Measurements from ENCODE around the gene PTPRM. TPM values are rescaled to one million over a fixed set of nuclear protein-coding genes. Genes with fewer than 3 reads are reported as not detected.

PTPRM gene
- total and polyA plus RNA-seq, 2 donors, result 37.3 to 55.6 TPM

DNA sequence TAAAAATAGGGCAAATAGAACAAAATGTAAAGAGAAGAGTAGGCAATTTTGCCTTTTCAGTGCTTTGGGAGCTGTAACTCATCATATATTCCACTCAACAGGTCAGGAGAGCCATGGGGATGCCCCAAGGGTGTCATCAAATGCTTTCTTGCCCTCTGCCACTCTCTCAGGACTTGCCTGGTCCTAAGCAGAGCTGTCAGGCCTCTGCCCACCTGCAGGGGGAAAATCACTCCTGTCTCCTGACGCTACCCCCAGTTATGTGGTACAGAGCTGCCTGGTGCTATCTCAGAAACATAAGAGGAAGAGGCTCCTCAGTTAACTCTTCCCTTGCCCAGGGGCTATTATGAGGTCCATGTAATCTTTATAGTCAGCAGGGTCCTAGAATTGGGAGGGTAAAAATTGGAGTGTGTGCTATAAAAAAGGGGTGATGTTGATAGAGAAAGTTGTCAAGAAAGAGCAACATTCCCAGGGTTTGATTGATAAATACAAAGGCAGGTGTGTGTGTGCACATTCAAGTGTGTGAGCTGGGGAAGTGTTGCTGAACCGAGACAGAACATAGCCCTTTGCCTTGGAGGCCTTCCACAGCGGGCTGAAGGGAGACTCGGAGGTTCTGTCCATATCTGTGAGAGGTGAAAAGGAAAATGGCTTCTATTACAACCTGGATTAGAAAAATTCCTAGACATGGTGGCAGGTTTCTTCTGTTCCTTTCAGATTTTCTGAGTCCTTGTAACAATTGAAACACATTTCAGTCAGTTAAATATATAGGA is 25.4 kb downstream of the PTPRM start:
- H3K4me3 ChIP-seq (ENCODE audit: low read length in 2 of 2), result no peak overlapping the region
- H3K27ac ChIP-seq (ENCODE audit: low read depth in 1 of 2, low read length in 1 of 2), result no peak overlapping the region
- H3K4me1 ChIP-seq (ENCODE audit: control insufficient read depth in 2 of 2, insufficient read depth in 2 of 2, low read length in 2 of 2), result no peaks in the 10 kb centered on the region
- DNase-seq (ENCODE audit: low read depth in 6 of 9, low spot score in 9 of 9), result peak in 2 of 9 donors; percentile 28 to 33
- H3K27me3 ChIP-seq (ENCODE audit: control insufficient read depth in 2 of 2, insufficient read depth in 1 of 2, low read length in 1 of 2), result no peaks in the 10 kb centered on the region
- H3K9me3 ChIP-seq (ENCODE audit: control insufficient read depth in 2 of 2, insufficient read depth in 1 of 2, low read length in 1 of 2), result no peaks in the 10 kb centered on the region
- WGBS, result 70% methylated on average over 4 of the region's 4 CpGs
- no peaks in the 10 kb centered on the region for H3K36me3 ChIP-seq (ENCODE audit: control insufficient read depth in 2 of 2, insufficient read depth in 2 of 2, low read length in 1 of 2)

- H3K9me3 ChIP-seq (ENCODE audit: control insufficient read depth in 2 of 2, insufficient read depth in 1 of 2, low read length in 1 of 2), result no peaks in the 10 kb centered on the region
- WGBS, result 97% methylated on average over 5 of the region's 5 CpGs
- no peaks in the 10 kb centered on the region for H3K4me1 ChIP-seq (ENCODE audit: control insufficient read depth in 2 of 2, insufficient read depth in 2 of 2, low read length in 2 of 2)
- H3K27me3 ChIP-seq (ENCODE audit: control insufficient read depth in 2 of 2, insufficient read depth in 1 of 2, low read length in 1 of 2), result no peaks in the 10 kb centered on the region
- no peak for DNase-seq (ENCODE audit: low read depth in 6 of 9, low spot score in 9 of 9)
- no peaks in the 10 kb centered on the region for H3K36me3 ChIP-seq (ENCODE audit: control insufficient read depth in 2 of 2, insufficient read depth in 2 of 2, low read length in 1 of 2)
- H3K27ac ChIP-seq (ENCODE audit: low read depth in 1 of 2, low read length in 1 of 2), result no peak overlapping the region
- no peak overlapping the region for H3K4me3 ChIP-seq (ENCODE audit: low read length in 2 of 2)
Observed at GRCh38 chr18:7593218-7593819, 26.2 kb downstream of the PTPRM start.

DNA sequence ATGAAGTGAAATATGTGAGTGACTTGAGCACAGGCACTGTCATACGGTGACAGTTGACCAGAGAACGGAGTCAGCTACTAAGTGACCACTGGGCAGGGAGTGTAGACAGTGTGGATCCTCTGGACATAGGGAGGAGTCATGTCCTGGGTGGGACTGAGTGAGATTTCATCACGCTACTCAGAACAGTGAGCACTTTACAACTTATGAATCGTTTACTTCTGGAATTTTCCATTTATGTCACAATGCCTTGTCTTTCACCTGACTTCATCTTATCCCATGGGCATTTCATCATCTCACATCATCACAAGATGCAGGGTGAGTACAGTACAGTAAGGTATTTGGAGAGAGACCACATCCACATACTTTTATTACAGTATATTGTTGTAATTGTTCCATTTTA is 29.0 kb downstream of the PTPRM start:
- no peaks in the 10 kb centered on the region for H3K36me3 ChIP-seq (ENCODE audit: control insufficient read depth in 2 of 2, insufficient read depth in 2 of 2, low read length in 1 of 2)
- H3K9me3 ChIP-seq (ENCODE audit: control insufficient read depth in 2 of 2, insufficient read depth in 1 of 2, low read length in 1 of 2), result no peaks in the 10 kb centered on the region
- no peaks in the 10 kb centered on the region for H3K27me3 ChIP-seq (ENCODE audit: control insufficient read depth in 2 of 2, insufficient read depth in 1 of 2, low read length in 1 of 2)
- H3K4me1 ChIP-seq (ENCODE audit: control insufficient read depth in 2 of 2, insufficient read depth in 2 of 2, low read length in 2 of 2), result no peaks in the 10 kb centered on the region
- no peak for DNase-seq (ENCODE audit: low read depth in 6 of 9, low spot score in 9 of 9)
- no peak overlapping the region for H3K4me3 ChIP-seq (ENCODE audit: low read length in 2 of 2)
- no peak overlapping the region for H3K27ac ChIP-seq (ENCODE audit: low read depth in 1 of 2, low read length in 1 of 2)
- 96% methylated on average over 4 of the region's 4 CpGs for WGBS

- no peak overlapping the region for H3K27ac ChIP-seq (ENCODE audit: low read depth in 1 of 2, low read length in 1 of 2)
- no peaks in the 10 kb centered on the region for H3K9me3 ChIP-seq (ENCODE audit: control insufficient read depth in 2 of 2, insufficient read depth in 1 of 2, low read length in 1 of 2)
- no peak overlapping the region for H3K4me3 ChIP-seq (ENCODE audit: low read length in 2 of 2)
- DNase-seq (ENCODE audit: low read depth in 6 of 9, low spot score in 9 of 9), result no peak
- H3K27me3 ChIP-seq (ENCODE audit: control insufficient read depth in 2 of 2, insufficient read depth in 1 of 2, low read length in 1 of 2), result no peaks in the 10 kb centered on the region
- no peaks in the 10 kb centered on the region for H3K4me1 ChIP-seq (ENCODE audit: control insufficient read depth in 2 of 2, insufficient read depth in 2 of 2, low read length in 2 of 2)
- WGBS, result 99% methylated on average over 3 of the region's 3 CpGs
- no peaks in the 10 kb centered on the region for H3K36me3 ChIP-seq (ENCODE audit: control insufficient read depth in 2 of 2, insufficient read depth in 2 of 2, low read length in 1 of 2)
Observed at GRCh38 chr18:7597500-7597899, 30.4 kb downstream of the PTPRM start.

GRCh38 chr18:7598167-7599047 is 31.3 kb downstream of the PTPRM start:
- H3K27me3 ChIP-seq (ENCODE audit: control insufficient read depth in 2 of 2, insufficient read depth in 1 of 2, low read length in 1 of 2), result no peaks in the 10 kb centered on the region
- no peaks in the 10 kb centered on the region for H3K9me3 ChIP-seq (ENCODE audit: control insufficient read depth in 2 of 2, insufficient read depth in 1 of 2, low read length in 1 of 2)
- WGBS, result 97% methylated on average over 7 of the region's 7 CpGs
- no peak overlapping the region for H3K4me3 ChIP-seq (ENCODE audit: low read length in 2 of 2)
- no peak for DNase-seq (ENCODE audit: low read depth in 6 of 9, low spot score in 9 of 9)
- H3K36me3 ChIP-seq (ENCODE audit: control insufficient read depth in 2 of 2, insufficient read depth in 2 of 2, low read length in 1 of 2), result no peaks in the 10 kb centered on the region
- no peaks in the 10 kb centered on the region for H3K4me1 ChIP-seq (ENCODE audit: control insufficient read depth in 2 of 2, insufficient read depth in 2 of 2, low read length in 2 of 2)
- H3K27ac ChIP-seq (ENCODE audit: low read depth in 1 of 2, low read length in 1 of 2), result no peak overlapping the region

DNA sequence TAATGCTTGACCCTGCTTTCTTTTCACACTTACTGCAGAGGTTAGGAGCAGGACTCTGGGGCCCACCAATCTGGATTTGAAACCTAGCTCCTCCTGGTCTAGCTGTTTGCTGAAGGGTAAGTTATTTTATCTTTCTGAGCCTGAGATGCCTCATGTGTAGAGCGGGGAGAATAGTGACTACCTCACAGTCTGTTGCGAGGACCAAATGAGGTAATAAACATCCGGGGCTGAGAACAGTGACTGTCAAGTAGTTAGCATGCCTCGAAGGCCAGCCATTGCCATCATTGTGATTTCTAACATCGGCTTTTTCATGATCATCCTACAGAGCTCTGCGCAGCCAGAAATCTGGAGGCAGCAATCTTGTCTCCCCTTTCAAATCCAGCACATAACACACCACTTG is 32.9 kb downstream of the PTPRM start:
- no peaks in the 10 kb centered on the region for H3K9me3 ChIP-seq (ENCODE audit: control insufficient read depth in 2 of 2, insufficient read depth in 1 of 2, low read length in 1 of 2)
- no peak for DNase-seq (ENCODE audit: low read depth in 6 of 9, low spot score in 9 of 9)
- H3K27me3 ChIP-seq (ENCODE audit: control insufficient read depth in 2 of 2, insufficient read depth in 1 of 2, low read length in 1 of 2), result no peaks in the 10 kb centered on the region
- WGBS, result 98% methylated on average over 6 of the region's 6 CpGs
- no peak overlapping the region for H3K27ac ChIP-seq (ENCODE audit: low read depth in 1 of 2, low read length in 1 of 2)
- no peaks in the 10 kb centered on the region for H3K36me3 ChIP-seq (ENCODE audit: control insufficient read depth in 2 of 2, insufficient read depth in 2 of 2, low read length in 1 of 2)
- H3K4me3 ChIP-seq (ENCODE audit: low read length in 2 of 2), result no peak overlapping the region
- no peaks in the 10 kb centered on the region for H3K4me1 ChIP-seq (ENCODE audit: control insufficient read depth in 2 of 2, insufficient read depth in 2 of 2, low read length in 2 of 2)

DNA sequence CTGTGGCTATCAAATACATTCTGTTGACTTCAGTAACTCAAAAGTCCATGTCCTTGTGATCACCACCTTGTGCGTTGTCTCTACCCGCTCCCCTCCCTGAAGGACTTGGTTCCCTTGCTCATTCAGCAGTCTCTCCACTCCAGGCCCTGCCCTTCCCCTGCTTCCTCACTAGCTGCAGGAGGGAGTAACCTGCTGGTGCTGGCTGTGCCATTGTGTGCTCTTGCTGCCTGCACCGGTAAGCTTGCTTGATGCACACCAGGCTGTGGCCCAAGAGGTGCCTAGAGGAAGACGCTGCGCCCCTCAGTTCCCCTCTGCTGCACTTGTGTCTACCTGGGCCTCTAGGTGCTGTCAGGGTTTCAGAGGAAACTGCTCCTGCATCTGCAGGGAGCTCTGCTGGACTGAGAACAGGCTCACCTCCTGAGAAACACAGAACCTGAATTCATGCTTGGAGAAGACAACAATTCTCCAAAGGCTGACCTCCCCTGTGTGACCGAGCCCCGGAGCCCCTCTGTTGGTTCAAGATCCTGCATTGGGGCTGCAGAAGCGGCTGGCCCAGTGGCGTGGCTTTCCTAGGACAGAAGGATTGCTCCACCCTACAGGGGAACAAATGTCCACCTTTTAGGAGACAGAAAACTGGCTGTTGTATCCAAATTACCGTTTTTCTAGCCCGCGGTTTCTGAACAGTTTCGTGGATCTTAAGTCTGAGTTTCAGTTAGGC is 33.6 kb downstream of the PTPRM start:
- Histone ChIP-seq H3K4me1 (ENCODE audit: control insufficient read depth in 2 of 2, insufficient read depth in 2 of 2, low read length in 2 of 2) (no peaks in the 10 kb centered on the region), H3K4me3 (ENCODE audit: low read length in 2 of 2) (no peak overlapping the region), H3K36me3 (ENCODE audit: control insufficient read depth in 2 of 2, insufficient read depth in 2 of 2, low read length in 1 of 2) (no peaks in the 10 kb centered on the region), H3K27me3 (ENCODE audit: control insufficient read depth in 2 of 2, insufficient read depth in 1 of 2, low read length in 1 of 2) (no peaks in the 10 kb centered on the region), H3K9me3 (ENCODE audit: control insufficient read depth in 2 of 2, insufficient read depth in 1 of 2, low read length in 1 of 2) (no peaks in the 10 kb centered on the region), H3K27ac (ENCODE audit: low read depth in 1 of 2, low read length in 1 of 2) (no peak overlapping the region)
- 95% methylated on average over 13 of the region's 13 CpGs for WGBS
- DNase-seq (ENCODE audit: low read depth in 6 of 9, low spot score in 9 of 9), result peak in 2 of 9 donors; percentile 1 to 8

DNA sequence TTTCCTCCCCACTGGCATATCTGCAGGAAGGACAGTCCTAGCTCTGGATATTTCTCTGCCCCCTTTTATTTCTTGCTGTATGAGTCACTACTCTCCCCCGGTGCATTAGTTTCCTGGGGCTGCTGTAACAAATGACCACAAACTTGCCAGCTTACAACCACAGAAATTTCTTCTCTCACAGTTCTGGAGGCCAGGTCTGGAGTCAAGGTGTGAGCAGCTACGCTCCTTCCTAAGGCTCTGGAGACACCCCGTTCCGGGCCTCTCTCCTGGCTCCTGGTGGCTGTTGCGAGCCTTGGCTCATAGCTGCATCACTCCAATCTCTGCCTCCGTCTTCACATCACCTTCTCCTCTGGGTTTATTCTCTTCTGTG is 34.1 kb downstream of the PTPRM start:
- no peaks in the 10 kb centered on the region for H3K27me3 ChIP-seq (ENCODE audit: control insufficient read depth in 2 of 2, insufficient read depth in 1 of 2, low read length in 1 of 2)
- no peak for DNase-seq (ENCODE audit: low read depth in 6 of 9, low spot score in 9 of 9)
- no peaks in the 10 kb centered on the region for H3K36me3 ChIP-seq (ENCODE audit: control insufficient read depth in 2 of 2, insufficient read depth in 2 of 2, low read length in 1 of 2)
- H3K4me3 ChIP-seq (ENCODE audit: low read length in 2 of 2), result no peak overlapping the region
- H3K4me1 ChIP-seq (ENCODE audit: control insufficient read depth in 2 of 2, insufficient read depth in 2 of 2, low read length in 2 of 2), result no peaks in the 10 kb centered on the region
- H3K9me3 ChIP-seq (ENCODE audit: control insufficient read depth in 2 of 2, insufficient read depth in 1 of 2, low read length in 1 of 2), result no peaks in the 10 kb centered on the region
- 83% methylated on average over 6 of the region's 6 CpGs for WGBS
- H3K27ac ChIP-seq (ENCODE audit: low read depth in 1 of 2, low read length in 1 of 2), result no peak overlapping the region
